GM10248 (cell line): ENCODE data around the gene HMGCS1.

Experiments
- CTCF ChIA-PET: fragments of 300-600 bp; sonication (Branson Sonifier 250); formaldehyde crosslinking; extraction: SDS; loops from one replicate; lab custom pipeline; 2021; ENCODE audit warnings: antibody characterized with exemption; lab: Yijun Ruan, JAX
- POLR2A ChIA-PET: fragments of 350-650 bp; sonication (Branson Sonifier 250); formaldehyde crosslinking; extraction: SDS; loops from one replicate; lab custom pipeline; 2020; ENCODE audit warnings: antibody characterized with exemption; lab: Yijun Ruan, JAX
- DNase-seq: peaks from one replicate; pipeline ENCODE4 v3.0.0; 2012; ENCODE audit errors: extremely low spot score
- CTCF ChIP-seq: IDR thresholded peaks from 2 replicates; pipeline ENCODE4 v1.5.1; 2012; ENCODE audit warnings: mild to moderate bottlenecking, low read depth; ENCODE audit errors: extremely low read depth, missing control alignments, control extremely low read depth

HMGCS1 gene

GRCh38 chr5:43353668-43354067, 40.5 kb upstream of the HMGCS1 start:
- no peak for TF ChIP-seq CTCF
- ChIA-PET POLR2A (no interaction called here), CTCF (interaction anchor here (1.2 kb wide), 1 partner anchor 73 kb away, joined by 3 read pairs; no protein-coding TSS in a partner anchor)
- DNase-seq, result no peak

- no peak for TF ChIP-seq CTCF
- CTCF ChIA-PET, result interaction anchor here (2.0 kb wide), 1 partner anchor 14 kb away, joined by 8 read pairs; no protein-coding TSS in a partner anchor
- POLR2A ChIA-PET, result no interaction called here
- no peak for DNase-seq
Measured at GRCh38 chr5:43352915-43353314, 39.7 kb upstream of the HMGCS1 start.

GRCh38 chr5:43352131-43352530, 38.9 kb upstream of the HMGCS1 start:
- POLR2A ChIA-PET, result no interaction called here
- no peak for TF ChIP-seq CTCF

GRCh38 chr5:43348861-43349363, 35.7 kb upstream of the HMGCS1 start:
- no peak for TF ChIP-seq CTCF
- ChIA-PET POLR2A (no interaction called here), CTCF (interaction anchor here (0.7 to 1.0 kb wide), 2 partner anchors 11 to 26 kb away, joined by 3 read pairs; no protein-coding TSS in a partner anchor)
- DNase-seq, result no peak

More at GRCh38 chr5:43352131-43352530, 38.9 kb upstream of the HMGCS1 start:
- CTCF ChIA-PET, result interaction anchor here (2.0 kb wide), 1 partner anchor 14 kb away, joined by 8 read pairs; no protein-coding TSS in a partner anchor
- no peak for DNase-seq

- ChIA-PET POLR2A (no interaction called here), CTCF (interaction anchor here (0.7 to 1.6 kb wide), 2 partner anchors 10 to 12 kb away, joined by 3 read pairs; no protein-coding TSS in a partner anchor)
- TF ChIP-seq CTCF, result no peak
- no peak for DNase-seq
Measured at GRCh38 chr5:43348207-43348606, 35.0 kb upstream of the HMGCS1 start.

GRCh38 chr5:43338862-43339261, 25.6 kb upstream of the HMGCS1 start:
- TF ChIP-seq CTCF, result no peak
- ChIA-PET CTCF (interaction anchor here (1.0 to 2.5 kb wide), 5 partner anchors 13 to 158 kb away, joined by 3 to 8 read pairs (median 4); partner anchors contain the start of gene HMGCS1), POLR2A (no interaction called here)
- DNase-seq, result no peak

- ChIA-PET POLR2A (no interaction called here), CTCF (interaction anchor here (1.1 kb wide), 1 partner anchor 12 kb away, joined by 3 read pairs; no protein-coding TSS in a partner anchor)
- TF ChIP-seq CTCF, result no peak
- no peak for DNase-seq
Measured at GRCh38 chr5:43336159-43336558, 22.9 kb upstream of the HMGCS1 start.
